SK-N-SH (cell line): ENCODE measurements around the gene SYT1. TPM values are rescaled to one million over a fixed set of nuclear protein-coding genes. Genes with fewer than 3 reads are reported as not detected.

ENCODE experiments used
- CTCF ChIA-PET: fragments of 300-600, 350-600 bp; formaldehyde crosslinking; extraction: SDS; loops from one replicate; lab custom pipeline; 2021; lab: Yijun Ruan, JAX
- POLR2A ChIA-PET: fragments of 350-600 bp; sonication (Branson Sonifier 250); formaldehyde crosslinking; extraction: SDS; loops from one replicate; lab custom pipeline; 2020; ENCODE audit warnings: antibody characterized with exemption, inconsistent platforms; lab: Yijun Ruan, JAX
- DNase-seq: peaks from one replicate; pipeline ENCODE4 v3.0.0; 2012
- H2AFZ ChIP-seq: fragments of 200-600 bp; sonication (generic); 2 replicates; pipeline ENCODE4 v1.8.1; 2016; ENCODE audit warnings: antibody characterized with exemption, mild to moderate bottlenecking, low read depth
- H3F3A ChIP-seq: fragments of 200-600 bp; sonication (generic); replicated peaks from 2 replicates; pipeline ENCODE3; 2016; ENCODE audit warnings: antibody characterized with exemption, mild to moderate bottlenecking; ENCODE audit not compliant: insufficient read depth
- H3K27ac ChIP-seq, 2 experiments: fragments of 200-500 bp in 1 of 2; fragments of 200-600 bp in 1 of 2; sonication (Bioruptor generic) in 1 of 2; sonication (generic), shearing (Covaris generic) in 1 of 2; 2 replicates each; pipeline versions ENCODE4 v1.5.1 to v1.6.1; 2014 to 2016; ENCODE audit warnings: low read depth in 2 of 2, inconsistent platforms in 1 of 2, low read length in 1 of 2, mild to moderate bottlenecking in 1 of 2, mixed read lengths in 1 of 2
- H3K27me3 ChIP-seq: fragments of 200-600 bp; sonication (generic), shearing (Covaris generic); 2 replicates; pipeline ENCODE4 v1.6.1; 2016; ENCODE audit warnings: mixed run types; ENCODE audit not compliant: insufficient read depth
- H3K36me3 ChIP-seq, 2 experiments: fragments of 200-500 bp in 1 of 2; fragments of 200-600 bp in 1 of 2; sonication (Bioruptor generic) in 1 of 2; sonication (generic) in 1 of 2; replicated peaks in 1 of 2; 2 replicates each; pipeline versions ENCODE3 to v1.5.1; 2014 to 2016; ENCODE audit warnings: low read length in 1 of 2, mild to moderate bottlenecking in 1 of 2; ENCODE audit not compliant: insufficient read depth in 2 of 2, control insufficient read depth in 1 of 2
- H3K4me1 ChIP-seq, 2 experiments: fragments of 200-500 bp in 1 of 2; fragments of 200-600 bp in 1 of 2; sonication (Bioruptor generic) in 1 of 2; sonication (generic), shearing (Covaris generic) in 1 of 2; 2 replicates each; pipeline versions ENCODE4 v1.5.1 to v1.6.1; 2014 to 2016; ENCODE audit warnings: low read depth in 1 of 2, low read length in 1 of 2, mixed run types in 1 of 2; ENCODE audit not compliant: insufficient read depth in 2 of 2, control insufficient read depth in 1 of 2
- H3K4me2 ChIP-seq: fragments of 200-600 bp; sonication (generic), shearing (Covaris generic); 2 replicates; pipeline ENCODE4 v1.6.1; 2017; ENCODE audit warnings: mixed run types
- H3K4me3 ChIP-seq, 2 experiments: fragments of 200-500 bp in 1 of 2; fragments of 200-600 bp in 1 of 2; sonication (Bioruptor generic) in 1 of 2; sonication (generic), shearing (Covaris generic) in 1 of 2; 2 replicates each; pipeline versions ENCODE4 v1.5.1 to v1.8.1; 2014 to 2016; ENCODE audit warnings: low read depth in 2 of 2, inconsistent platforms in 1 of 2, low read length in 1 of 2, mild to moderate bottlenecking in 1 of 2, mixed read lengths in 1 of 2, moderate library complexity in 1 of 2
- H3K79me2 ChIP-seq: fragments of 200-600 bp; sonication (generic); 2 replicates; pipeline ENCODE4 v1.8.1; 2017; ENCODE audit warnings: mild to moderate bottlenecking; ENCODE audit not compliant: insufficient read depth
- H3K9ac ChIP-seq: fragments of 200-600 bp; sonication (generic); 2 replicates; pipeline ENCODE4 v1.6.1; 2017; ENCODE audit warnings: mixed run types
- H3K9me2 ChIP-seq: fragments of 200-600 bp; sonication (generic); 2 replicates; pipeline ENCODE4 v1.6.1; 2017; ENCODE audit warnings: mixed run types
- H3K9me3 ChIP-seq: fragments of 200-600 bp; sonication (generic); 2 replicates; pipeline ENCODE4 v1.6.1; 2017; ENCODE audit warnings: mixed run types, mild to moderate bottlenecking, moderate library complexity
- H4K20me1 ChIP-seq: fragments of 200-600 bp; sonication (generic); 2 replicates; pipeline ENCODE4 v1.6.1; 2017; ENCODE audit warnings: mild to moderate bottlenecking, mixed run types; ENCODE audit not compliant: insufficient read depth
- CTCF ChIP-seq: fragments of 200-600 bp; sonication (generic); IDR thresholded peaks from 2 replicates; pipeline ENCODE4 v1.6.1; 2017; ENCODE audit warnings: antibody characterized with exemption, mild to moderate bottlenecking, moderate library complexity
- EP300 ChIP-seq, 2 experiments: IDR thresholded peaks; 2 replicates each; pipeline versions ENCODE4 v1.4.0 to v1.6.1; 2012; ENCODE audit warnings: borderline replicate concordance in 1 of 2, low read depth in 1 of 2, low read length in 1 of 2
- FOSL2 ChIP-seq: IDR thresholded peaks from 2 replicates; pipeline ENCODE4 v1.4.0; 2012; ENCODE audit warnings: low read depth, mild to moderate bottlenecking, moderate library complexity, borderline replicate concordance
- FOXM1 ChIP-seq: IDR thresholded peaks from 2 replicates; pipeline ENCODE4 v1.4.0; 2012; ENCODE audit warnings: low read depth, mild to moderate bottlenecking
- GABPA ChIP-seq: IDR thresholded peaks from 2 replicates; pipeline ENCODE4 v1.4.0; 2012; ENCODE audit warnings: low read depth, mild to moderate bottlenecking
- GATA2 ChIP-seq: sonication (generic); formaldehyde crosslinking; IDR thresholded peaks from 2 replicates; pipeline ENCODE4 v1.5.0; 2020; ENCODE audit warnings: mild to moderate bottlenecking, missing genetic modification reagents
- IRF3 ChIP-seq: fragments of 150-350 bp; IDR thresholded peaks from 2 replicates; pipeline ENCODE4 v1.6.1; 2016; ENCODE audit warnings: mild to moderate bottlenecking, low read depth, low read length
- JUND ChIP-seq: IDR thresholded peaks from 2 replicates; pipeline ENCODE4 v1.4.0; 2012
- MEF2A ChIP-seq: IDR thresholded peaks from 2 replicates; pipeline ENCODE4 v1.4.0; 2012; ENCODE audit warnings: low read depth, borderline replicate concordance
- MXI1 ChIP-seq: IDR thresholded peaks from 2 replicates; pipeline ENCODE4 v1.6.1; 2012; ENCODE audit warnings: mild to moderate bottlenecking, low read depth, low read length, improper control_type of control experiment
- NFIC ChIP-seq: IDR thresholded peaks from 2 replicates; pipeline ENCODE4 v1.4.0; 2012; ENCODE audit warnings: borderline replicate concordance
- NRF1 ChIP-seq: IDR thresholded peaks from 2 replicates; pipeline ENCODE4 v1.6.1; 2012; ENCODE audit warnings: low read depth, mild to moderate bottlenecking, low read length
- PBX3 ChIP-seq: IDR thresholded peaks from 2 replicates; pipeline ENCODE4; 2012
- POLR2AphosphoS5 ChIP-seq: IDR thresholded peaks from 2 replicates; pipeline ENCODE4 v1.6.1; 2012; ENCODE audit warnings: low read depth, low read length
- RAD21 ChIP-seq: IDR thresholded peaks from 2 replicates; pipeline ENCODE4 v1.6.1; 2012; ENCODE audit warnings: mild to moderate bottlenecking, low read length
- RCOR1 ChIP-seq: fragments of 150-350 bp; IDR thresholded peaks from 2 replicates; pipeline ENCODE4 v1.6.1; 2017; ENCODE audit warnings: antibody characterized with exemption, low read length
- RFX5 ChIP-seq: IDR thresholded peaks from 2 replicates; pipeline ENCODE4 v1.6.1; 2012; ENCODE audit warnings: mild to moderate bottlenecking, improper control_type of control experiment, low read length
- RXRA ChIP-seq: IDR thresholded peaks from 2 replicates; pipeline ENCODE4 v1.4.0; 2012; ENCODE audit warnings: low read depth, mild to moderate bottlenecking, borderline replicate concordance
- SIN3A ChIP-seq: IDR thresholded peaks from 2 replicates; pipeline ENCODE4 v1.6.1; 2012; ENCODE audit warnings: low read depth, mild to moderate bottlenecking, low read length, moderate library complexity, borderline replicate concordance
- SMC3 ChIP-seq: IDR thresholded peaks from 2 replicates; pipeline ENCODE4 v1.6.1; 2012; ENCODE audit warnings: low read depth, low read length, improper control_type of control experiment
- TEAD4 ChIP-seq: IDR thresholded peaks from 2 replicates; pipeline ENCODE4 v1.4.0; 2012; ENCODE audit warnings: mild to moderate bottlenecking, borderline replicate concordance; ENCODE audit not compliant: insufficient read depth
- WGBS: methylation state at CpG from one replicate; pipeline ENCODE4 v1.1.6; 2017; ENCODE audit warnings: low lambda C conversion rate; 5-methylcytosine and 5-hydroxymethylcytosine counted together
- polyA plus RNA-seq, 3 experiments: library from polyadenylated mRNA; depleted of rRNA; stranded (reverse); fragments of >200 nt; gene quantifications; 2 replicates each; pipeline ENCODE4 v1.2.3, GENCODE V29; 2012
- TF ChIP-seq, protein P1 (sequence below): IDR thresholded peaks from 2 replicates; pipeline ENCODE4 v1.4.0; 2012; ENCODE audit warnings: low read depth, borderline replicate concordance

SYT1 gene
- polyA plus RNA-seq, 1 of the 3 experiments (the other 2 are of a cell fraction), result 12.7 TPM

GRCh38 chr12:79046021-79046420, 181.4 kb downstream of the SYT1 start:
- no peaks in the 10 kb centered on the region for H3K9me3 ChIP-seq
- DNase-seq, result no peak
- no peaks in the 10 kb centered on the region; the same call in 1 of the 2 replicates for H4K20me1 ChIP-seq
- no peaks in the 10 kb centered on the region; the same call in 1 of the 2 replicates for H3K9me2 ChIP-seq
- H3K4me1 ChIP-seq, result no peaks in the 10 kb centered on the region
- no peak overlapping the region for H3K27ac ChIP-seq
- ChIA-PET CTCF (no interaction called here), POLR2A (no interaction called here)
- no peaks in the 10 kb centered on the region; the same call in 1 of the 2 replicates for H3K79me2 ChIP-seq
- H3K4me3 ChIP-seq, result no peak overlapping the region
- H2AFZ ChIP-seq, result no peak overlapping the region
- H3K9ac ChIP-seq, result no peak overlapping the region
- no peaks in the 10 kb centered on the region for H3K27me3 ChIP-seq
- no peak overlapping the region for H3K4me2 ChIP-seq
- WGBS, result 100% methylated on average over 1 of the region's 1 CpG
- no peak for TF ChIP-seq CTCF
- TF ChIP-seq, protein P1, sequence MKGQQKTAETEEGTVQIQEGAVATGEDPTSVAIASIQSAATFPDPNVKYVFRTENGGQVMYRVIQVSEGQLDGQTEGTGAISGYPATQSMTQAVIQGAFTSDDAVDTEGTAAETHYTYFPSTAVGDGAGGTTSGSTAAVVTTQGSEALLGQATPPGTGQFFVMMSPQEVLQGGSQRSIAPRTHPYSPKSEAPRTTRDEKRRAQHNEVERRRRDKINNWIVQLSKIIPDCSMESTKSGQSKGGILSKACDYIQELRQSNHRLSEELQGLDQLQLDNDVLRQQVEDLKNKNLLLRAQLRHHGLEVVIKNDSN, result no peak
- TF ChIP-seq JUND, result no peak
- no peak for TF ChIP-seq SMC3
- TF ChIP-seq POLR2AphosphoS5, result no peak
- no peak for TF ChIP-seq TEAD4
- TF ChIP-seq MXI1, result no peak
- no peak for TF ChIP-seq RFX5
- TF ChIP-seq PBX3, result no peak
- TF ChIP-seq FOSL2, result no peak
- no peak for TF ChIP-seq RAD21
- TF ChIP-seq MEF2A, result no peak
- no peak for TF ChIP-seq GABPA
- TF ChIP-seq RXRA, result no peak
- H3K36me3 ChIP-seq, result peaks cover 7 to 31% of the 10 kb centered on the region in 2 experiments
- peaks cover 11% of the 10 kb centered on the region for H3F3A ChIP-seq

DNA sequence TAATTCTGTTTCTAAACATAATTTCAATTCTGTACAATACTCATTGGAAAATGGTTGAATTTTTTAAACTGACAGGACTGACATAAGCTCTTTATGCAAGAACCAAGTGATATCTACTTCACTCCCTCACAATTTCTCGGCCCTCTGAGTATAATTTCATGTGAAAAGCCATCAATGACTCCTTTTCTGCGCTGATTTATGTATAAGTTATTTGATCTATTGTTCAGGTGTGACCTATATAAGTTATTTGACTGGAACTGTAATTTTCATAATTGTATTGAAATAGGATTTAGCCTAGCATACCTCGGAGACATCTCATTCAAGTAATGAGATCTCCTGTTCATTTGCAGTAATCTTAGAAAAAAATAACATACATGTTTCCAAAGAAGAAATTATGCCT, 184.4 kb downstream of the SYT1 start:
- 94% methylated on average over 3 of the region's 3 CpGs for WGBS
- H3K27me3 ChIP-seq, result no peaks in the 10 kb centered on the region
- DNase-seq, result no peak
- H3K4me3 ChIP-seq, result no peak overlapping the region
- peaks cover 0 to under 1% of the 10 kb centered on the region in 2 experiments; a peak in 1 of 4 replicates for H3K4me1 ChIP-seq
- no peak overlapping the region for H3K27ac ChIP-seq
- no peaks in the 10 kb centered on the region; the same call in 1 of the 2 replicates for H3K9me2 ChIP-seq
- no peak overlapping the region for H3K9ac ChIP-seq
- H2AFZ ChIP-seq, result no peak overlapping the region
- ChIA-PET POLR2A (no interaction called here), CTCF (no interaction called here)
- peaks cover 7 to 31% of the 10 kb centered on the region in 2 experiments for H3K36me3 ChIP-seq
- peaks cover 15% of the 10 kb centered on the region for H3F3A ChIP-seq
- no peaks in the 10 kb centered on the region for H3K9me3 ChIP-seq
- no peak overlapping the region for H3K4me2 ChIP-seq
- no peaks in the 10 kb centered on the region; the same call in 1 of the 2 replicates for H3K79me2 ChIP-seq
- no peaks in the 10 kb centered on the region; the same call in 1 of the 2 replicates for H4K20me1 ChIP-seq
- TF ChIP-seq RCOR1 (no peak), GATA2 (CRISPR knock-in tag) (no peak), RFX5 (no peak), SIN3A (no peak), NFIC (no peak), RAD21 (no peak), NRF1 (no peak), EP300 (IDR thresholded peaks at IDR 0.05; ENCODE audit: borderline replicate concordance in 1 of 2, low read depth in 1 of 2, low read length in 1 of 2) (no peak), GABPA (no peak), MXI1 (no peak), CTCF (no peak), FOXM1 (no peak), IRF3 (no peak)
